Rectal smooth muscle tissue (tissue), 1 donor: Measurements from ENCODE around the gene APP.

Source experiments
- H3K27ac ChIP-seq: one replicate; pipeline ENCODE4 v1.7.0; 2013; ENCODE audit warnings: low read depth, low read length, inconsistent platforms
- H3K27me3 ChIP-seq: one replicate; pipeline ENCODE4 v1.7.0; 2013; ENCODE audit warnings: low read length; ENCODE audit not compliant: control insufficient read depth, insufficient read depth
- H3K36me3 ChIP-seq: one replicate; pipeline ENCODE4 v1.7.0; 2013; ENCODE audit warnings: low read length; ENCODE audit not compliant: control insufficient read depth, insufficient read depth
- H3K4me1 ChIP-seq: one replicate; pipeline ENCODE4 v1.7.0; 2013; ENCODE audit warnings: low read length; ENCODE audit not compliant: control insufficient read depth, insufficient read depth
- H3K4me3 ChIP-seq: one replicate; pipeline ENCODE4 v1.7.0; 2013; ENCODE audit warnings: low read length
- H3K9ac ChIP-seq: one replicate; pipeline ENCODE4 v1.7.0; 2013; ENCODE audit warnings: low read length

Gene APP

GRCh38 chr21:26064506-26064905, 106.1 kb downstream of the APP start:
- H3K27me3 ChIP-seq, result no peaks in the 10 kb centered on the region
- no peaks in the 10 kb centered on the region for H3K4me1 ChIP-seq
- no peaks in the 10 kb centered on the region for H3K36me3 ChIP-seq
- H3K9ac ChIP-seq, result no peak overlapping the region
- no peak overlapping the region for H3K27ac ChIP-seq
- no peak overlapping the region for H3K4me3 ChIP-seq

GRCh38 chr21:26061437-26061836, 109.1 kb downstream of the APP start:
- no peak overlapping the region for H3K4me3 ChIP-seq
- H3K36me3 ChIP-seq, result no peaks in the 10 kb centered on the region
- no peak overlapping the region for H3K27ac ChIP-seq
- no peaks in the 10 kb centered on the region for H3K4me1 ChIP-seq
- H3K9ac ChIP-seq, result no peak overlapping the region
- H3K27me3 ChIP-seq, result no peaks in the 10 kb centered on the region

- no peaks in the 10 kb centered on the region for H3K27me3 ChIP-seq
- H3K27ac ChIP-seq, result peak overlapping the region; percentile 32
- no peaks in the 10 kb centered on the region for H3K36me3 ChIP-seq
- no peaks in the 10 kb centered on the region for H3K4me1 ChIP-seq
- H3K9ac ChIP-seq, result no peak overlapping the region
- H3K4me3 ChIP-seq, result no peak overlapping the region
These were observed 110.0 kb downstream of the APP start for GRCh38 chr21:26060335-26061115.

- no peaks in the 10 kb centered on the region for H3K4me1 ChIP-seq
- no peaks in the 10 kb centered on the region for H3K27me3 ChIP-seq
- no peak overlapping the region for H3K4me3 ChIP-seq
- H3K36me3 ChIP-seq, result no peaks in the 10 kb centered on the region
- H3K27ac ChIP-seq, result no peak overlapping the region
- H3K9ac ChIP-seq, result no peak overlapping the region
These were observed 112.9 kb downstream of the APP start for GRCh38 chr21:26057477-26058170.

- H3K27ac ChIP-seq, result no peak overlapping the region
- no peaks in the 10 kb centered on the region for H3K27me3 ChIP-seq
- no peaks in the 10 kb centered on the region for H3K4me1 ChIP-seq
- no peak overlapping the region for H3K9ac ChIP-seq
- H3K4me3 ChIP-seq, result no peak overlapping the region
- no peaks in the 10 kb centered on the region for H3K36me3 ChIP-seq
These were observed 114.7 kb downstream of the APP start for GRCh38 chr21:26055841-26056264.

- no peak overlapping the region for H3K9ac ChIP-seq
- H3K4me1 ChIP-seq, result no peaks in the 10 kb centered on the region
- no peaks in the 10 kb centered on the region for H3K27me3 ChIP-seq
These were observed 115.6 kb downstream of the APP start for GRCh38 chr21:26055010-26055409.

GRCh38 chr21:26052057-26052456, 118.5 kb downstream of the APP start:
- H3K4me1 ChIP-seq, result no peaks in the 10 kb centered on the region
- no peak overlapping the region for H3K4me3 ChIP-seq
- no peak overlapping the region for H3K27ac ChIP-seq
- no peaks in the 10 kb centered on the region for H3K27me3 ChIP-seq
- H3K36me3 ChIP-seq, result peaks cover 5% of the 10 kb centered on the region
- H3K9ac ChIP-seq, result no peak overlapping the region

More at GRCh38 chr21:26055010-26055409, 115.6 kb downstream of the APP start:
- Histone ChIP-seq H3K4me3 (no peak overlapping the region), H3K27ac (no peak overlapping the region), H3K36me3 (no peaks in the 10 kb centered on the region)

- H3K4me1 ChIP-seq, result no peaks in the 10 kb centered on the region
- peaks cover 5% of the 10 kb centered on the region for H3K36me3 ChIP-seq
- no peak overlapping the region for H3K9ac ChIP-seq
- H3K4me3 ChIP-seq, result no peak overlapping the region
- H3K27me3 ChIP-seq, result no peaks in the 10 kb centered on the region
- H3K27ac ChIP-seq, result no peak overlapping the region
These were observed 119.7 kb downstream of the APP start for GRCh38 chr21:26050857-26051256.

GRCh38 chr21:26049803-26050202, 120.8 kb downstream of the APP start:
- H3K4me1 ChIP-seq, result no peaks in the 10 kb centered on the region
- H3K4me3 ChIP-seq, result no peak overlapping the region
- peaks cover 5% of the 10 kb centered on the region for H3K36me3 ChIP-seq
- no peak overlapping the region for H3K27ac ChIP-seq
- no peaks in the 10 kb centered on the region for H3K27me3 ChIP-seq
- H3K9ac ChIP-seq, result no peak overlapping the region

GRCh38 chr21:26047279-26047967, 123.1 kb downstream of the APP start:
- Histone ChIP-seq H3K4me1 (no peaks in the 10 kb centered on the region), H3K36me3 (peaks cover 5% of the 10 kb centered on the region), H3K4me3 (no peak overlapping the region), H3K27me3 (no peaks in the 10 kb centered on the region), H3K27ac (no peak overlapping the region), H3K9ac (no peak overlapping the region)

GRCh38 chr21:26043891-26044290, 126.7 kb downstream of the APP start:
- peaks cover 3% of the 10 kb centered on the region for H3K36me3 ChIP-seq
- H3K4me1 ChIP-seq, result no peaks in the 10 kb centered on the region
- no peak overlapping the region for H3K9ac ChIP-seq
- H3K4me3 ChIP-seq, result no peak overlapping the region
- H3K27ac ChIP-seq, result no peak overlapping the region
- H3K27me3 ChIP-seq, result no peaks in the 10 kb centered on the region

GRCh38 chr21:26042181-26042876, 128.2 kb downstream of the APP start:
- no peak overlapping the region for H3K4me3 ChIP-seq
- no peak overlapping the region for H3K9ac ChIP-seq
- H3K4me1 ChIP-seq, result no peaks in the 10 kb centered on the region
- H3K27me3 ChIP-seq, result no peaks in the 10 kb centered on the region
- H3K27ac ChIP-seq, result no peak overlapping the region
- no peaks in the 10 kb centered on the region for H3K36me3 ChIP-seq
